ENCODE data around the gene ZZZ3.

- TF ChIP-seq EZH2 (IDR thresholded peaks at IDR 0.05; ENCODE audit: insufficient read depth, poor library complexity, severe bottlenecking) (no peak), EZH2phosphoT487 (IDR thresholded peaks at IDR 0.05; ENCODE audit: insufficient read depth, low read depth) (no peak)
Measured at GRCh38 chr1:77652970-77653516, 29.4 kb downstream of the ZZZ3 start.

Measured in GM23248 (cell line).